Neural progenitor cell (in vitro differentiated cells): ENCODE results near the gene NDUFAF5.

Experiments
- CTCF ChIP-seq: fragments of 200-600 bp; sonication (generic); IDR thresholded peaks from 2 replicates; pipeline ENCODE4 v1.5.1; 2017; ENCODE audit warnings: antibody characterized with exemption, mild to moderate bottlenecking
- EZH2 ChIP-seq: fragments of 200-600 bp; sonication (generic); IDR thresholded peaks from 2 replicates; pipeline ENCODE4 v1.6.1; 2017; ENCODE audit warnings: antibody characterized with exemption, mild to moderate bottlenecking, moderate library complexity

GRCh38 chr20:13777171-13777601 lies 7.6 kb upstream of the NDUFAF5 start:
- TF ChIP-seq CTCF (no peak), EZH2 (no peak)
